Inflammatory macrophage treated with lipopolysaccharide for 4 hours (primary cell): ENCODE measurements around the gene LGR6.

ENCODE experiments used
- DNase-seq: peaks from one replicate; pipeline ENCODE4 v3.0.0-alpha.2; 2020

LGR6 gene

GRCh38 chr1:202355944-202356553 lies 162.4 kb downstream of the LGR6 start:
- DNase-seq: no peak

- no peak for DNase-seq
Measured at GRCh38 chr1:202357506-202357905, 163.9 kb downstream of the LGR6 start.

GRCh38 chr1:202361224-202361623 lies 167.6 kb downstream of the LGR6 start:
- no peak for DNase-seq

- no peak for DNase-seq
Measured at GRCh38 chr1:202361701-202362100, 168.1 kb downstream of the LGR6 start.

GRCh38 chr1:202362212-202362611 lies 168.6 kb downstream of the LGR6 start:
- no peak for DNase-seq

- no peak for DNase-seq
Measured at GRCh38 chr1:202365092-202365815, 171.7 kb downstream of the LGR6 start.

- DNase-seq: no peak
Measured at GRCh38 chr1:202367271-202367670, 173.7 kb downstream of the LGR6 start.
